Inflammatory macrophage treated with lipopolysaccharide for 1 hour (primary cell): Measurements from ENCODE around the gene FAM13C.
"Not testable (repeated sequence)": the region's sequence is repeated elsewhere in the genome, so short reads cannot be mapped to it uniquely, and the experiment has no call there.

ENCODE experiments used
- DNase-seq, 2 donors: peaks; one replicate each; pipeline ENCODE4 v3.0.0-alpha.2; 2020 to 2022

Gene FAM13C

DNA sequence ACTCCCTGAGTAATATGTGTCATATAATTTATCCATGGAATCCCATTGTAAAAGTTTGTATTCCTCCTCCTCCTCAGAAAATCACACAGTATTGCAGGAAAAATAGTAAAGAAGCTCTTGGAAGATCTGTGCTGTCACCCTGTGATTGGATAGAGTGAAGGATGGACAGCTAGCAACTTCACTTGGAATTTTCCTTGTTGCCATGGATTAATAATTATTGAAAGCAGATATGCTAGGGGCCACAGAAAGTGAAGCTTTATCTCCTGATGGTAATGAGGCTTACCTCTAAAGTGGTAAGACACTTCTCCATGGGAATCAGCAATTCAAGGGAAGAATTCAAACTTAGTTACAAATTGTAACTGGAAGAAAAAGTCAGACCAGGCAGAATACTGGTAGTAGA lies 137.1 kb downstream of the FAM13C start:
- DNase-seq: no peak

DNA sequence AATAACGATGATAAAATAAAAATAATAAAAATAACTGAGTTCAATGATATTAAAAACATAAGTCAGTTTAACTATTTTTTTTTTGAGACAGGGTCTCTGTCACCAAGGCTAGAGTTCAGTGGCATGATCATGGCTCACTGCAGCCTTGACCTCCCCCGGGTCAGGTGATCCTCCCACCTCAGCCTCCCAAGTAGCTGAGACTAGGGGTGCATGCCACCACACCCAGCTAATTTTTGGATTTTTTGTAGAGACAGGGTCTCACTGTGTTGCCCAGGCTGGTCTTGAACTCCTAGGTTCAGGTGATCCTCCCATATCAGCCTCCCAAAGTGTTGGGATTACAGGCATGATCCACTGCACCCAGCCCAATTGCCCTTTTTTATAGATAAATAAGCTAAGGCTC lies 138.8 kb downstream of the FAM13C start:
- not testable (repeated sequence) for DNase-seq

DNA sequence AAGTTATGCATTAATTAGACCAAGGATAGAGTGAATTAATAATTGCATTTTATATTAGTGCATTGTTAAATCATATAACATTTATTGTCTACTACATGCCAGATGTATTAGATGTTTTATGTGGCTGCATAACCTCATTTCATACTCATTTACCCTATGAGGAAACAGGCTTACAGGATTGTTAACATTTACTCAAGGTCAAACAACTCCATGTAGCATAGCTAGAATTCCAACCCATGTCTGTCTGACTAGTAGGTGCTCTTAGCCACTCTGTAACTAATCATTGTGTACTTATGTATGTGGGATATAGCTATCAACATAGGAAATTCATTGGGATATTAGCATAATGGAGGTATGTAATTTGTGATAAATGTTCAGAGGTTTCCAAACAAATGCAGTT lies 139.6 kb downstream of the FAM13C start:
- DNase-seq: no peak

DNA sequence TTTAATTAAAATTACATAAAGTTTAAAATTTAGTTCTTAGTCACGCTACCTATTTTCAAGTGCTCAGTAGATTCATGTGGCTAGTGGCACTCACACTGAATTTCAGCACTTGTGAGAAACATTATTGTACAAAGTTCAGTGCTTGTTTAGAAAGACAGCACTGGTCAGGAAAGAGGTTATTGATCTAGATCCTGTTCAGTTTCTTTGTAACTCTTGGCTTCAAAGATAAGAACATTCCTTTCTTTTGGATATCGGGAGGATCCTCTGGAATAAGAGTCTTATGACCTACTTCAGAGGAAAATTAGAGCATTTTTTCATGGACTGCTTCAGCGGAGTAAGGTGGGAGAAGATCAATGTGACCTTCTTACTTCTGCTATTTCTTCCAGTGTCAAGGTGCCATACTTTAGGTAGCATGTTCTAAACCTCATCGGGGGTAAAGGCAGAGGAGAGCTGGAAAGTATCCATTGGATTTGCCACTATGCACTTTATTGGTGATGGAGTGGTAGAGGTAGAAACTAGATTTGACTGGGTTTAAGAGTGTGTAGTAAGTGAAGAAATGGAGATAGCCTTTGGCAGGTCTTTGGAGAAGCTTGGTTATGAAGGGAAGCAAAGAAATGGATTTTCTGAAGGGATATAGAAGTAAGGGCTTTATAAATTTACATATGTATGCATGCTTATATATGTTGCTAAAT lies 146.0 kb downstream of the FAM13C start:
- DNase-seq: no peak

DNA sequence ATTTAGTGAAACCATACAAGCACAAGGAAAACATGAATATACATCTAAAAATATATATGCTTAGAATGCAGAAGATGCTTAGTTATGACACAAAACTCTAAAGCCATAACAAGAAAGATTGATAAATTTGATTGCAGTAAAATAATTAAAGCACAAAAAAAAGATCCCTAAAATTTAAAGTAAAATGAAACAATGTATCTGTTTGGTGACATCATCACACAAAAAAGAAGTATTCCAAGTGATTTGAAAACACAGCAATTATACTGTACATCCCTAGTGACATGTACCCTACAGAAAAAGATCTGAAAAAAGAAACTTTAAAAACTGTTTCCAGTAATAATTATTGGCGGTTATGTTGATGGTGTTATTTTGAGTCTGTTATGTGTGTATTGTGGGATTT lies 148.2 kb downstream of the FAM13C start:
- DNase-seq: no peak

DNA sequence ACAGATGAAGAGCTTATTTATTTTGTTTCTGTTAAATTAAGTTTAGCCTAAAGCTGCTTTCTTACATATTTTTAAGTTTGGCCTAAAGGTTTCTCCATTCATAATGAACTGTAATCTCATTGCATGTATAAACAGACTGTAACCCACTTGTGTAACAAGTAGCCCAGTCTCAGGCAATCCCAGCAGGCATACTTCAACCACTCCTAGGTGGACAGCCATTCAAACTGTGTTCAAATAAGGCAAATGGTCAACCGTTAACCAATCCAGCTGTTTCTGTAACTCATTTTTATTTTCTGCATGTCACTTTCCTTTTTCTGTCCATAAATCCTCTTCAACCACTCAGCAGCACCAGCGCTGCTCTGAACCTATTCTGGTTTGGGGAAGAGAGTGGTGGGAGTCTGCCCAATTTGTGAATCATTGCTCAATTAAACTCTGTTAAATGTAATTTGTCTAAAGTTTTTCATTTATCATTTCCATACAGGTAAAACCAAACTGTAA lies 150.0 kb downstream of the FAM13C start:
- no peak for DNase-seq

DNA sequence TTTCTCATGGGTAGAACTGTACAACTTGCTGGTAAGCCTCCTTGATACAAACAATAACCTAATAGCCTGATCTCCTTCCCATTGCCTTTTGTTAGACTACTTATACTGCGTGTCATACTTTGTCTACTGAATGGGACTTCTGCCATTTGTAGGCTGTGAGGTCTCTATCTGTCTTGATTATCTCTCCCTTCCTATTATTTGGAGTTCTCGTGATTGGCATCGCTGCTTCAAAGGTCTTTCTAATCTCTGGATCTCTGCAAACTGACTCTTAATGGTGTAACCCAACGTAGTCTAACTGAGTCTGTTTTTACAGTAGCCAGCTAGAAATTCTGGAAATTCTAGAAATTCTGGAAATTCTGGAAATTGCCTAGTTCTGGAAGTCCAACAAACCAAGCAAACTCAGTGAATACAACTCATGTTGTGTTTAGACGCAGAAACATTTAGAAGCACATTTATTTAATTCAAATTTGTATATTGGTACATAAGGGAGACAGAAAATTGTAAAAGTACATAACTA lies 156.1 kb downstream of the FAM13C start:
- no peak for DNase-seq
